CD8-positive, alpha-beta memory T cell (primary cell): Measurements from ENCODE around the gene MTERF1. TPM values are rescaled to one million over a fixed set of nuclear protein-coding genes. Genes with fewer than 3 reads are reported as not detected.
"Not testable (repeated sequence)": the region's sequence is repeated elsewhere in the genome, so short reads cannot be mapped to it uniquely, and the experiment has no call there.

Source experiments
- CTCF ChIA-PET: fragments of 350-600 bp; sonication (Branson Sonifier 250); formaldehyde crosslinking; loops from one replicate; lab custom pipeline; 2021; ENCODE audit warnings: antibody characterized with exemption; lab: Charles Lee
- POLR2A ChIA-PET: fragments of 350-600 bp; sonication (Branson Sonifier 250); formaldehyde crosslinking; loops from one replicate; lab custom pipeline; 2021; ENCODE audit warnings: antibody characterized with exemption; lab: Charles Lee
- DNase-seq, 5 donors: peaks; one replicate each; pipeline versions ENCODE4 v3.0.0 to v3.0.0-alpha.2; 2020 to 2022; ENCODE audit warnings: mixed read lengths in 1 of 5
- H3K27ac ChIP-seq: one replicate; pipeline ENCODE4 v1.7.0; 2013; ENCODE audit warnings: low read depth, mild to moderate bottlenecking, low read length, moderate library complexity
- H3K27me3 ChIP-seq: 2 replicates; pipeline ENCODE4 v1.7.0; 2013; ENCODE audit warnings: low read length, mild to moderate bottlenecking; ENCODE audit not compliant: insufficient read depth, poor library complexity, severe bottlenecking
- H3K36me3 ChIP-seq: 2 replicates; pipeline ENCODE4 v1.7.0; 2013; ENCODE audit warnings: mild to moderate bottlenecking, low read length, moderate library complexity; ENCODE audit not compliant: insufficient read depth
- H3K4me1 ChIP-seq: 2 replicates; pipeline ENCODE4 v1.7.0; 2013; ENCODE audit warnings: mild to moderate bottlenecking, low read length, moderate library complexity; ENCODE audit not compliant: insufficient read depth
- H3K4me3 ChIP-seq: 2 replicates; pipeline ENCODE4 v1.7.0; 2013; ENCODE audit warnings: mild to moderate bottlenecking, low read length
- H3K9me3 ChIP-seq: 2 replicates; pipeline ENCODE4 v1.7.0; 2013; ENCODE audit warnings: mild to moderate bottlenecking, low read length
- H3K27ac Mint-ChIP-seq, 8 donors: one replicate each; pipeline ENCODE4 v1.8.0; 2020 to 2021; ENCODE audit warnings: mixed read lengths in 8 of 8, mild to moderate bottlenecking in 6 of 8, inconsistent platforms in 3 of 8, moderate library complexity in 3 of 8
- H3K27me3 Mint-ChIP-seq, 2 donors: one replicate each; pipeline ENCODE4 v1.8.0; 2020 to 2021; ENCODE audit warnings: mixed read lengths in 2 of 2, mild to moderate bottlenecking in 1 of 2, moderate library complexity in 1 of 2
- H3K36me3 Mint-ChIP-seq, 3 donors: one replicate each; pipeline ENCODE4 v1.8.0; 2020 to 2021; ENCODE audit warnings: mixed read lengths in 3 of 3, inconsistent platforms in 1 of 3, mild to moderate bottlenecking in 1 of 3
- H3K4me1 Mint-ChIP-seq, 3 donors: one replicate each; pipeline ENCODE4 v1.8.0; 2020 to 2021; ENCODE audit warnings: mixed read lengths in 3 of 3, inconsistent platforms in 1 of 3, mild to moderate bottlenecking in 1 of 3
- H3K4me3 Mint-ChIP-seq, 7 donors: one replicate each; pipeline ENCODE4 v1.8.0; 2020 to 2021; ENCODE audit warnings: mixed read lengths in 7 of 7, mild to moderate bottlenecking in 6 of 7, moderate library complexity in 4 of 7, inconsistent platforms in 2 of 7
- H3K9me3 Mint-ChIP-seq, 5 donors: one replicate each; pipeline ENCODE4 v1.8.0; 2020 to 2022; ENCODE audit warnings: mixed read lengths in 5 of 5, mild to moderate bottlenecking in 3 of 5, moderate library complexity in 2 of 5, inconsistent platforms in 1 of 5
- polyA plus RNA-seq: library from polyadenylated mRNA; unstranded; fragments of 300-500 nt; fragmentation: Illumina TruSeq; gene quantifications from one replicate; pipeline ENCODE4 v1.2.3, GENCODE V29; 2021
- total RNA-seq, 2 experiments: library from RNA; stranded (reverse); gene quantifications; one replicate each; pipeline ENCODE4 v1.2.3, GENCODE V29; 2021

Gene MTERF1
- total and polyA plus RNA-seq, 3 experiments from 2014 or later: 11.6 to 21.4 (median 20.4) TPM

GRCh38 chr7:91912494-91912893, 32.0 kb upstream of the MTERF1 start:
- ChIA-PET POLR2A (interaction anchor here (1.3 kb wide), 1 partner anchor 32 kb away, joined by 3 read pairs; the partner anchor contains the start of gene MTERF1), CTCF (no interaction called here)
- no peak overlapping the region for H3K27ac Mint-ChIP-seq

GRCh38 chr7:91911121-91911520, 30.6 kb upstream of the MTERF1 start:
- Mint-ChIP-seq H3K36me3 (peaks cover 0 to 12% (median 1%) of the 10 kb centered on the region in 3 donors), H3K27me3 (peaks cover 5 to 12% of the 10 kb centered on the region in 2 donors), H3K4me1 (peaks cover 0 to 5% (median 4%) of the 10 kb centered on the region in 3 donors), H3K9me3 (peaks cover 0 to 4% (median 0%) of the 10 kb centered on the region in 5 donors), H3K27ac (no peak overlapping the region), H3K4me3 (no peak overlapping the region)
- no peak overlapping the region for H3K27ac ChIP-seq
- H3K4me1 ChIP-seq: no peaks in the 10 kb centered on the region
- CTCF ChIA-PET: no interaction called here
- H3K36me3 ChIP-seq: no peaks in the 10 kb centered on the region
- H3K9me3 ChIP-seq: no peaks in the 10 kb centered on the region
- no peaks in the 10 kb centered on the region for H3K27me3 ChIP-seq
- POLR2A ChIA-PET: no interaction called here
- no peak overlapping the region for H3K4me3 ChIP-seq
- DNase-seq: no peak

More at GRCh38 chr7:91912494-91912893, 32.0 kb upstream of the MTERF1 start:
- Mint-ChIP-seq H3K36me3 (peaks cover 0 to 9% (median 1%) of the 10 kb centered on the region in 3 donors), H3K9me3 (peaks cover 0 to under 1% (median 0%) of the 10 kb centered on the region in 5 donors), H3K27me3 (peaks cover 10 to 20% of the 10 kb centered on the region in 2 donors), H3K4me3 (no peak overlapping the region), H3K4me1 (peaks cover 0 to 5% (median 4%) of the 10 kb centered on the region in 3 donors)
- Histone ChIP-seq H3K36me3 (no peaks in the 10 kb centered on the region), H3K4me1 (no peaks in the 10 kb centered on the region), H3K27me3 (no peaks in the 10 kb centered on the region), H3K4me3 (no peak overlapping the region), H3K9me3 (no peaks in the 10 kb centered on the region), H3K27ac (no peak overlapping the region)
- no peak for DNase-seq

- CTCF ChIA-PET: no interaction called here
- H3K27me3 Mint-ChIP-seq: peaks cover 2 to 12% of the 10 kb centered on the region in 2 donors
- no peaks in the 10 kb centered on the region for H3K36me3 ChIP-seq
- H3K27ac Mint-ChIP-seq: no peak overlapping the region
- H3K9me3 ChIP-seq: no peaks in the 10 kb centered on the region
- peaks cover 0 to 5% (median 4%) of the 10 kb centered on the region in 3 donors for H3K4me1 Mint-ChIP-seq
- H3K4me1 ChIP-seq: no peaks in the 10 kb centered on the region
- peaks cover 0 to 4% (median 0%) of the 10 kb centered on the region in 5 donors for H3K9me3 Mint-ChIP-seq
- H3K27ac ChIP-seq: no peak overlapping the region
- H3K36me3 Mint-ChIP-seq: peaks cover 0 to 12% (median 1%) of the 10 kb centered on the region in 3 donors
- H3K27me3 ChIP-seq: no peaks in the 10 kb centered on the region
- no peak overlapping the region for H3K4me3 Mint-ChIP-seq
- DNase-seq: no peak
- H3K4me3 ChIP-seq: no peak overlapping the region
- POLR2A ChIA-PET: no interaction called here
These were observed 29.7 kb upstream of the MTERF1 start for GRCh38 chr7:91910171-91910570.

GRCh38 chr7:91899563-91899962, 19.1 kb upstream of the MTERF1 start:
- H3K4me3 ChIP-seq: no peak overlapping the region
- no peaks in the 10 kb centered on the region for H3K9me3 ChIP-seq
- no peaks in the 10 kb centered on the region for H3K36me3 Mint-ChIP-seq
- H3K9me3 Mint-ChIP-seq: no peaks in the 10 kb centered on the region
- CTCF ChIA-PET: no interaction called here
- POLR2A ChIA-PET: no interaction called here
- H3K36me3 ChIP-seq: no peaks in the 10 kb centered on the region
- no peak for DNase-seq
- H3K27ac ChIP-seq: no peak overlapping the region
- H3K4me3 Mint-ChIP-seq: no peak overlapping the region
- H3K27me3 ChIP-seq: no peaks in the 10 kb centered on the region
- peaks cover 10 to 23% of the 10 kb centered on the region in 2 donors for H3K27me3 Mint-ChIP-seq
- H3K27ac Mint-ChIP-seq: no peak overlapping the region
- no peaks in the 10 kb centered on the region for H3K4me1 ChIP-seq
- no peaks in the 10 kb centered on the region for H3K4me1 Mint-ChIP-seq

GRCh38 chr7:91898240-91898992, 17.9 kb upstream of the MTERF1 start:
- peaks cover 10 to 28% of the 10 kb centered on the region in 2 donors for H3K27me3 Mint-ChIP-seq
- Histone ChIP-seq H3K9me3 (no peaks in the 10 kb centered on the region), H3K4me3 (no peak overlapping the region), H3K27ac (no peak overlapping the region), H3K4me1 (no peaks in the 10 kb centered on the region), H3K27me3 (no peaks in the 10 kb centered on the region), H3K36me3 (no peaks in the 10 kb centered on the region)
- H3K27ac Mint-ChIP-seq: no peak overlapping the region
- H3K4me3 Mint-ChIP-seq: no peak overlapping the region
- ChIA-PET CTCF (no interaction called here), POLR2A (no interaction called here)
- H3K9me3 Mint-ChIP-seq: no peaks in the 10 kb centered on the region
- no peaks in the 10 kb centered on the region for H3K4me1 Mint-ChIP-seq
- H3K36me3 Mint-ChIP-seq: no peaks in the 10 kb centered on the region
- no peak for DNase-seq

- POLR2A ChIA-PET: no interaction called here
- Mint-ChIP-seq H3K27ac (no peak overlapping the region), H3K36me3 (no peaks in the 10 kb centered on the region), H3K27me3 (peaks cover 5 to 22% of the 10 kb centered on the region in 2 donors), H3K9me3 (peaks cover 0 to 2% (median 0%) of the 10 kb centered on the region in 5 donors), H3K4me1 (no peaks in the 10 kb centered on the region), H3K4me3 (no peak overlapping the region)
- Histone ChIP-seq H3K4me3 (no peak overlapping the region), H3K36me3 (no peaks in the 10 kb centered on the region), H3K27ac (no peak overlapping the region), H3K9me3 (no peaks in the 10 kb centered on the region), H3K4me1 (no peaks in the 10 kb centered on the region), H3K27me3 (no peaks in the 10 kb centered on the region)
- no peak for DNase-seq
- CTCF ChIA-PET: no interaction called here
These were observed 14.4 kb upstream of the MTERF1 start for GRCh38 chr7:91894781-91895480.

- H3K36me3 ChIP-seq, H3K4me3 Mint-ChIP-seq, POLR2A ChIA-PET, H3K27ac Mint-ChIP-seq, H3K4me1 Mint-ChIP-seq, DNase-seq, H3K27ac ChIP-seq, H3K9me3 Mint-ChIP-seq, H3K36me3 Mint-ChIP-seq, H3K9me3 ChIP-seq, H3K4me3 ChIP-seq, CTCF ChIA-PET, H3K27me3 ChIP-seq, H3K4me1 ChIP-seq: not testable (repeated sequence)
- H3K27me3 Mint-ChIP-seq: peaks cover 5 to 22% of the 10 kb centered on the region in 2 donors
These were observed 13.2 kb upstream of the MTERF1 start for GRCh38 chr7:91893699-91894098.

GRCh38 chr7:91892821-91893340, 12.4 kb upstream of the MTERF1 start:
- Mint-ChIP-seq H3K27ac (no peak overlapping the region), H3K9me3 (peaks cover 0 to 2% (median 0%) of the 10 kb centered on the region in 5 donors), H3K4me1 (no peaks in the 10 kb centered on the region), H3K36me3 (no peaks in the 10 kb centered on the region), H3K27me3 (peaks cover 4 to 22% of the 10 kb centered on the region in 2 donors), H3K4me3 (no peak overlapping the region)
- Histone ChIP-seq H3K27ac (no peak overlapping the region), H3K4me3 (no peak overlapping the region), H3K4me1 (no peaks in the 10 kb centered on the region), H3K27me3 (no peaks in the 10 kb centered on the region), H3K36me3 (no peaks in the 10 kb centered on the region), H3K9me3 (no peaks in the 10 kb centered on the region)
- ChIA-PET POLR2A (no interaction called here), CTCF (no interaction called here)
- no peak for DNase-seq
